Esophagus (tissue), 2 donors: ENCODE measurements around the gene SOX6. TPM values are rescaled to one million over a fixed set of nuclear protein-coding genes. Genes with fewer than 3 reads are reported as not detected.

Experiments used
- H3K27ac ChIP-seq, 2 donors: one replicate each; pipeline ENCODE4 v1.5.1; 2013; ENCODE audit warnings: low read depth in 2 of 2, mild to moderate bottlenecking in 2 of 2, inconsistent platforms in 1 of 2, low read length in 1 of 2, moderate library complexity in 1 of 2
- H3K27me3 ChIP-seq, 2 donors: one replicate each; pipeline ENCODE4 v1.6.1; 2013; ENCODE audit warnings: low read length in 2 of 2, control low read depth in 1 of 2, mild to moderate bottlenecking in 1 of 2; ENCODE audit not compliant: insufficient read depth in 2 of 2, control insufficient read depth in 1 of 2
- H3K36me3 ChIP-seq, 2 donors: one replicate each; pipeline ENCODE4 v1.6.1; 2013; ENCODE audit warnings: low read length in 1 of 2; ENCODE audit not compliant: control insufficient read depth in 2 of 2, insufficient read depth in 2 of 2
- H3K4me1 ChIP-seq, 2 donors: one replicate each; pipeline ENCODE4 v1.6.1; 2013; ENCODE audit warnings: low read length in 1 of 2; ENCODE audit not compliant: control insufficient read depth in 2 of 2, insufficient read depth in 2 of 2
- H3K4me3 ChIP-seq, 2 donors: one replicate each; pipeline ENCODE4 v1.5.1; 2013; ENCODE audit warnings: low read length in 2 of 2, mild to moderate bottlenecking in 2 of 2, low read depth in 1 of 2, moderate library complexity in 1 of 2
- H3K9me3 ChIP-seq, 2 donors: one replicate each; pipeline ENCODE4 v1.6.1; 2013; ENCODE audit warnings: mild to moderate bottlenecking in 2 of 2, low read depth in 1 of 2, low read length in 1 of 2, moderate library complexity in 1 of 2; ENCODE audit not compliant: control insufficient read depth in 2 of 2, insufficient read depth in 1 of 2
- WGBS, 2 donors: extraction: QIAGEN DNeasy Blood & Tissue Kit; methylation state at CpG; one replicate each; pipeline ENCODE4 v1.1.7; 2013; 5-methylcytosine and 5-hydroxymethylcytosine counted together
- polyA plus RNA-seq, 2 donors: library from polyadenylated mRNA; stranded (reverse); fragments of 200-250 nt; gene quantifications; one replicate each; pipeline ENCODE4 v1.2.3, GENCODE V29; 2013
- donor health status: healthy with polysubstance abuse.
- donor health status: Bipolar disorder and iron deficiency.

SOX6 gene
- polyA plus RNA-seq, 2 donors = 1.2 to 2.4 TPM

- WGBS, 2 donors = 92 to 93% methylated on average over 3 of the region's 3 CpGs
- Histone ChIP-seq H3K9me3 (no peaks in the 10 kb centered on the region), H3K4me1 (no peaks in the 10 kb centered on the region), H3K27ac (no peak overlapping the region), H3K4me3 (no peak overlapping the region), H3K36me3 (no peaks in the 10 kb centered on the region), H3K27me3 (no peaks in the 10 kb centered on the region)
Observed at GRCh38 chr11:16289541-16289940, 66.8 kb downstream of the SOX6 start.

- 86 to 92% methylated on average over 3 of the region's 3 CpGs for WGBS, 2 donors
- Histone ChIP-seq H3K9me3 (no peaks in the 10 kb centered on the region), H3K4me3 (no peak overlapping the region), H3K27ac (no peak overlapping the region), H3K36me3 (no peaks in the 10 kb centered on the region), H3K4me1 (no peaks in the 10 kb centered on the region), H3K27me3 (no peaks in the 10 kb centered on the region)
Observed at GRCh38 chr11:16287630-16288280, 68.6 kb downstream of the SOX6 start.

GRCh38 chr11:16286095-16286494 is 70.3 kb downstream of the SOX6 start:
- H3K27ac ChIP-seq = no peak overlapping the region
- H3K9me3 ChIP-seq = no peaks in the 10 kb centered on the region
- no peaks in the 10 kb centered on the region for H3K27me3 ChIP-seq
- no peaks in the 10 kb centered on the region for H3K4me1 ChIP-seq
- WGBS, 2 donors = 44 to 51% methylated on average over 3 of the region's 3 CpGs
- H3K36me3 ChIP-seq = no peaks in the 10 kb centered on the region
- H3K4me3 ChIP-seq = no peak overlapping the region

GRCh38 chr11:16280256-16280682 is 76.1 kb downstream of the SOX6 start:
- Histone ChIP-seq H3K27ac (no peak overlapping the region), H3K4me1 (no peaks in the 10 kb centered on the region), H3K9me3 (no peaks in the 10 kb centered on the region), H3K36me3 (no peaks in the 10 kb centered on the region), H3K27me3 (no peaks in the 10 kb centered on the region), H3K4me3 (peak overlapping the region in 1 of 2 donors; percentile 7)
- 17 to 32% methylated on average over 5 of the region's 5 CpGs for WGBS, 2 donors

- H3K36me3 ChIP-seq = no peaks in the 10 kb centered on the region
- H3K4me3 ChIP-seq = no peak overlapping the region
- no peak overlapping the region for H3K27ac ChIP-seq
Observed at GRCh38 chr11:16279524-16279923, 76.8 kb downstream of the SOX6 start.

GRCh38 chr11:16278979-16279378 is 77.4 kb downstream of the SOX6 start:
- H3K4me1 ChIP-seq = no peaks in the 10 kb centered on the region
- 30 to 52% methylated on average over 1 of the region's 1 CpG for WGBS, 2 donors
- no peaks in the 10 kb centered on the region for H3K27me3 ChIP-seq
- no peaks in the 10 kb centered on the region for H3K36me3 ChIP-seq
- no peaks in the 10 kb centered on the region for H3K9me3 ChIP-seq
- no peak overlapping the region for H3K4me3 ChIP-seq
- H3K27ac ChIP-seq = no peak overlapping the region

More at GRCh38 chr11:16279524-16279923, 76.8 kb downstream of the SOX6 start:
- Histone ChIP-seq H3K27me3 (no peaks in the 10 kb centered on the region), H3K9me3 (no peaks in the 10 kb centered on the region), H3K4me1 (no peaks in the 10 kb centered on the region)

- H3K36me3 ChIP-seq = no peaks in the 10 kb centered on the region
- 41 to 68% methylated on average over 2 of the region's 2 CpGs for WGBS, 2 donors
- no peaks in the 10 kb centered on the region for H3K4me1 ChIP-seq
- no peak overlapping the region for H3K4me3 ChIP-seq
- no peaks in the 10 kb centered on the region for H3K27me3 ChIP-seq
- no peaks in the 10 kb centered on the region for H3K9me3 ChIP-seq
- H3K27ac ChIP-seq = no peak overlapping the region
Observed at GRCh38 chr11:16278273-16278672, 78.1 kb downstream of the SOX6 start.

- 89 to 93% methylated on average over 2 of the region's 2 CpGs for WGBS, 2 donors
- no peak overlapping the region for H3K4me3 ChIP-seq
Observed at GRCh38 chr11:16276251-16276650, 80.1 kb downstream of the SOX6 start.

GRCh38 chr11:16271258-16271657 is 85.1 kb downstream of the SOX6 start:
- H3K27me3 ChIP-seq = no peaks in the 10 kb centered on the region
- H3K36me3 ChIP-seq = no peaks in the 10 kb centered on the region
- no peaks in the 10 kb centered on the region for H3K4me1 ChIP-seq
- no peak overlapping the region for H3K4me3 ChIP-seq
- no peak overlapping the region for H3K27ac ChIP-seq
- 70 to 81% methylated on average over 1 of the region's 1 CpG for WGBS, 2 donors
- H3K9me3 ChIP-seq = no peaks in the 10 kb centered on the region

More at GRCh38 chr11:16276251-16276650, 80.1 kb downstream of the SOX6 start:
- H3K9me3 ChIP-seq = no peaks in the 10 kb centered on the region
- no peaks in the 10 kb centered on the region for H3K27me3 ChIP-seq
- H3K36me3 ChIP-seq = no peaks in the 10 kb centered on the region
- H3K4me1 ChIP-seq = no peaks in the 10 kb centered on the region
- no peak overlapping the region for H3K27ac ChIP-seq

GRCh38 chr11:16266021-16266420 is 90.3 kb downstream of the SOX6 start:
- no peak overlapping the region for H3K27ac ChIP-seq
- no peaks in the 10 kb centered on the region for H3K36me3 ChIP-seq
- H3K27me3 ChIP-seq = no peaks in the 10 kb centered on the region
- no peak overlapping the region for H3K4me3 ChIP-seq
- no peaks in the 10 kb centered on the region for H3K9me3 ChIP-seq
- no peaks in the 10 kb centered on the region for H3K4me1 ChIP-seq
